ENCODE results near the gene SLC8A1. TPM values are rescaled to one million over a fixed set of nuclear protein-coding genes. Genes with fewer than 3 reads are reported as not detected.

The SLC8A1 gene
- total RNA-seq, 1 donor from 2014 or later: 2.9 TPM

DNA sequence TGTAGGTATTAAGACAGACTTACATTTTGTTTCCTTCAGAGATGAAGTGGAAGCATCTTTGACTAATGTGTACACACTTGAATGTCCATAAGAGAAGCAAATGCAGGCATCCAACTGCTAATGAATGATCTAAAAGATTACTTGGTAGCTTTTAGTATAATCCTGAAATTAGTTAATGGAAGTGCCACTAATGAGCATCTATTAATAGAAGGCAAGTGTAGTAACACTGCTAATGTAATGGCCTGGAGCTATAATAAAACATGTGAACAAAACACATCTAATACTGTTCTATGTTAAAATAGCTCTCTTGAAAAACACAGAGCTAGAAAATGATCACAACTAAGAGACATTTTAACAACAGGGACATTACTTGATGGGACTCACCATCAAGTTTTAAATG lies 225.3 kb downstream of the SLC8A1 start:
- H3K4me3 Mint-ChIP-seq: no peak overlapping the region
- no peaks in the 10 kb centered on the region for H3K36me3 Mint-ChIP-seq (ENCODE audit: low read depth)
- intact Hi-C loops (cut with micrococcal nuclease): no loop called here

DNA sequence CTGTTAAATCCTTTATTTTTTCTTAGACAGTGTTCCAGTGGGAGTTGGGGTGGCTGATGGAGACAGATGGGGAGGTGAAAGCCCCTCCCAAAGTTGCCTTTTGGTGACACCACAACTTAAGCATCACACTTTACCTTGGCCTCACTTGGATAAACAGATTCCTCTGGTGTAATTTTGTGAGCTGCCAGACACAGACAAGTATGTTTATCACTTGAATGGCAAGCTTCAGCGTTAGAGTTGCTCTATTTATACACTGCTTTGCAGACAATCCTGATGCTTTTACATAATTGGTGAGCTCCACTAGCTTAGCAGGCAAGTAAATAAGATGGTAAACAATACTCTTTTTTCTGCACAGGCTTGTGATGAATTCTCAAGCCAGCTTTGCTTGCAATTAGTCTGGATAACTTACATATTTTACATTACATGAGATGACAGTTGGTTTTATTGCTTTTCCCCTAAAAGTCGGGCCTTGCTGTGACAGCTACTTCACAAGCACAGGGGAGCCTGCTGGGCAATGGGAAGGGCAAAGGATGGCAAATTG lies 226.2 kb downstream of the SLC8A1 start:
- no peak overlapping the region for H3K27ac Mint-ChIP-seq
- no peak for DNase-seq (ENCODE audit: low spot score)
- intact Hi-C loops (cut with micrococcal nuclease): no loop called here
- H3K4me3 Mint-ChIP-seq: no peak overlapping the region
- H3K4me1 Mint-ChIP-seq (ENCODE audit: low read depth): no peaks in the 10 kb centered on the region
- no peaks in the 10 kb centered on the region for H3K27me3 Mint-ChIP-seq (ENCODE audit: insufficient read depth)
- H3K9me3 Mint-ChIP-seq: peaks cover 10% of the 10 kb centered on the region
- H3K36me3 Mint-ChIP-seq (ENCODE audit: low read depth): no peaks in the 10 kb centered on the region

More for the DNA sequence above, 225.3 kb downstream of the SLC8A1 start:
- peaks cover 10% of the 10 kb centered on the region for H3K9me3 Mint-ChIP-seq
- no peaks in the 10 kb centered on the region for H3K27me3 Mint-ChIP-seq (ENCODE audit: insufficient read depth)
- no peak for DNase-seq (ENCODE audit: low spot score)
- H3K4me1 Mint-ChIP-seq (ENCODE audit: low read depth): no peaks in the 10 kb centered on the region
- no peak overlapping the region for H3K27ac Mint-ChIP-seq

DNA sequence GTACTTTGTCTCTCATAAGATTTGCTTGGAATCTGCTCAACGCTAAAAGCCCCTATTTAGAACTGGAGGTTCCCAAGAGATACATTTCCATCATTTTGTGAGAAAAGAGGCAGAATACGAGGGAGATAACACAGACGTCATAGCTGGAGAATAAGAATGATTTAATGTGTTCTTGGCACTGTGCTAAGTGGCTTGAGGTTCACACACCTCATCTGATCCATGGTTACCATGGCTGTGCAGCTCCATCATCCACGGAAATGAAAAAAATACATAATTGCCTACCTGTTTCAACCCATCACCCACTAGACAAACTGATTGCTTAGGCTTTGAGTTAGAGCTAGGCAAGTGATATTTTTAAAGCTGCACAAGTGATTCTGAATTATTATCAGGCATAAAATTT lies 227.6 kb downstream of the SLC8A1 start:
- no peaks in the 10 kb centered on the region for H3K27me3 Mint-ChIP-seq (ENCODE audit: insufficient read depth)
- no peaks in the 10 kb centered on the region for H3K36me3 Mint-ChIP-seq (ENCODE audit: low read depth)
- H3K9me3 Mint-ChIP-seq: peaks cover 10% of the 10 kb centered on the region
- no peak for DNase-seq (ENCODE audit: low spot score)
- intact Hi-C loops (cut with micrococcal nuclease): no loop called here
- no peak overlapping the region for H3K27ac Mint-ChIP-seq
- no peak overlapping the region for H3K4me3 Mint-ChIP-seq
- H3K4me1 Mint-ChIP-seq (ENCODE audit: low read depth): no peaks in the 10 kb centered on the region

DNA sequence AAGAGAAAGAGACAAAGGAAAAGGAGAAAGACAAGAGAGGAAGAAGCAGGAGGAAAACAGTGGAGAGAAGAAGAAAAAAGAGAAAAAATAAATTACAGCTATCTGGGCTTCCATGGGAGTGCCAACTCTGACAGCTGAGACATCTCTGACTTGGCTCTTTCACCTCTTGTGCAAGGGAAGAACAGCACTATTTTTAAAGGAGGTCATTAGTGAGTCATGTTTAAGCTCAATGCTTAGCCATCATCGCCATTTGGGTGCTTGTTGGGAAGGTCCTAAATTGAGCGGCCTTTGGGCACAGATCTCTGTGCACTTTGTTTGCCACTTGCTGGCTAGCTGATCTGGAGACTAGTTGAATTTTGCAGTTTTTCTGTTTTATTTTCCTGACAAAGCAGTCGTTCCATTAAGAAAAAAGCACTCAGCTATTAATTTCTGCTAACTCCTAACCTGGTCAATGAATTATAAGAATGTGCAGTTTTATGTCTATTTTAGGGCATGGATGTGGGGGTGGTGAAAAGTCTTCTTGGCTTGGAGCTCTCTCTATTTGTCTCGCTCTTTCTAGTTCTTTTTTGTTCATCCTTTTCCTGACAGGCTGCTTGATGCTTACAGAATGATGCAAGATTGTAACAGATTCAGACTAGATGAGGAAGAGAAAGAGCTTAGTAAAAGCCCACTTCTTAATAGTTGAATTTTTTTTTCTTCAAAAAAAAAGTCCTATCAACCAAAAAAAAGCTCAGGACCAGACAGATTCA lies 231.5 kb downstream of the SLC8A1 start:
- Mint-ChIP-seq H3K27me3 (ENCODE audit: insufficient read depth) (no peaks in the 10 kb centered on the region), H3K4me3 (no peak overlapping the region), H3K27ac (no peak overlapping the region), H3K9me3 (peaks cover 22% of the 10 kb centered on the region), H3K4me1 (ENCODE audit: low read depth) (no peaks in the 10 kb centered on the region), H3K36me3 (ENCODE audit: low read depth) (no peaks in the 10 kb centered on the region)
- intact Hi-C loops (cut with micrococcal nuclease): no loop called here
- DNase-seq (ENCODE audit: low spot score): no peak

DNA sequence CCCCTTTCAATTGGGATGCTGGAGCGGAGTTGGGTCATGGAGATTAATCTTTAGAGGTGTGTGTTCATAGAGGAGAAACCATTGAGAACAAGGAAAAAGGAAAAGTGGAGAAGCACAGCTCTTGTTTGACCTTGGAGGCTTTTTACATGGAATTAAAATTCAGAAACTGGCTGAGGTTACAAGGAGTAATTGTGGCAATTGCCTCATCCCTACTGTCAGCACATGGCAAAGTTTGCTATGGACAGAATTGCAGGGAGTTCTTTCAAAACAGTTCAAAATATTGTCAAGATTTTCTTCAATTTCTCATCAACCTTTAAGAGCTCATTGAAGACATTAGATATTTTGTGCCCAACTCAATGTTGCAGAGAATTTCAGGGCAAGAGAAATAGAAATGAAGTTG lies 232.7 kb downstream of the SLC8A1 start:
- Mint-ChIP-seq H3K36me3 (ENCODE audit: low read depth) (no peaks in the 10 kb centered on the region), H3K9me3 (peaks cover 22% of the 10 kb centered on the region), H3K27ac (no peak overlapping the region), H3K27me3 (ENCODE audit: insufficient read depth) (no peaks in the 10 kb centered on the region), H3K4me1 (ENCODE audit: low read depth) (no peaks in the 10 kb centered on the region), H3K4me3 (no peak overlapping the region)
- DNase-seq (ENCODE audit: low spot score): no peak
- intact Hi-C loops (cut with micrococcal nuclease): no loop called here

GRCh38 chr2:40218679-40219078 lies 233.2 kb downstream of the SLC8A1 start:
- peaks cover 22% of the 10 kb centered on the region for H3K9me3 Mint-ChIP-seq
- no peak overlapping the region for H3K4me3 Mint-ChIP-seq
- H3K27ac Mint-ChIP-seq: no peak overlapping the region
- no peaks in the 10 kb centered on the region for H3K4me1 Mint-ChIP-seq (ENCODE audit: low read depth)
- intact Hi-C loops (cut with micrococcal nuclease): no loop called here
- DNase-seq (ENCODE audit: low spot score): no peak
- H3K27me3 Mint-ChIP-seq (ENCODE audit: insufficient read depth): no peaks in the 10 kb centered on the region
- no peaks in the 10 kb centered on the region for H3K36me3 Mint-ChIP-seq (ENCODE audit: low read depth)

GRCh38 chr2:40213619-40214018 lies 238.3 kb downstream of the SLC8A1 start:
- Mint-ChIP-seq H3K9me3 (peaks cover 11% of the 10 kb centered on the region), H3K4me1 (ENCODE audit: low read depth) (peaks cover 4% of the 10 kb centered on the region), H3K27ac (no peak overlapping the region), H3K27me3 (ENCODE audit: insufficient read depth) (no peaks in the 10 kb centered on the region), H3K36me3 (ENCODE audit: low read depth) (no peaks in the 10 kb centered on the region), H3K4me3 (no peak overlapping the region)
- intact Hi-C loops (cut with micrococcal nuclease): loop anchor here (5.0 kb wide), 2 partner anchors 266 to 291 kb away; no protein-coding TSS in a partner anchor
- DNase-seq (ENCODE audit: low spot score): no peak

DNA sequence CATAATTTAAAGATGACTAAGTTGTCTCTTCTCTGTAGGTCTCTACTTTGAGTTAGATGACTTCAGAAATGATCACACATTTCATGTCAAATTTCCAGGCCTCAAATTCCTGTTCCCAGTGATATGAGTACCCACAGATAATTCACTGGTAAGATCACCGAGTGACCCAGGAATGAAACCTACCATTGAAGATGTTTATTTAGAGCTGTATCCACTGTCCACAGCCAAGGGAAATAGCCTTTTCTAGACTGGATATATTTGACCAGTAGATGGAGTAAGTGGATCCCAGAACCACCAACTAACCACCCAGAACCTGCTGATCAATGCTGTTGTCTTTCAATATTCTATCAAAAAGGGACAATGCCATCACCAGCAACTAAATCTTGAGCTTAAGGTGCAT lies 238.8 kb downstream of the SLC8A1 start:
- peaks cover 4% of the 10 kb centered on the region for H3K4me1 Mint-ChIP-seq (ENCODE audit: low read depth)
- no peaks in the 10 kb centered on the region for H3K27me3 Mint-ChIP-seq (ENCODE audit: insufficient read depth)
- no peak overlapping the region for H3K4me3 Mint-ChIP-seq
- intact Hi-C loops (cut with micrococcal nuclease): loop anchor here (5.0 kb wide), 2 partner anchors 266 to 291 kb away; no protein-coding TSS in a partner anchor
- no peak for DNase-seq (ENCODE audit: low spot score)
- H3K9me3 Mint-ChIP-seq: peaks cover 11% of the 10 kb centered on the region
- H3K36me3 Mint-ChIP-seq (ENCODE audit: low read depth): no peaks in the 10 kb centered on the region
- no peak overlapping the region for H3K27ac Mint-ChIP-seq

- intact Hi-C loops (cut with micrococcal nuclease): loop anchor here (5.0 kb wide), 2 partner anchors 264 to 289 kb away; no protein-coding TSS in a partner anchor
- H3K4me1 Mint-ChIP-seq (ENCODE audit: low read depth): peaks cover 4% of the 10 kb centered on the region
These were observed 240.9 kb downstream of the SLC8A1 start for GRCh38 chr2:40210968-40211353.

GRCh38 chr2:40210344-40210967 lies 241.4 kb downstream of the SLC8A1 start:
- no peak overlapping the region for H3K4me3 Mint-ChIP-seq
- H3K27me3 Mint-ChIP-seq (ENCODE audit: insufficient read depth): no peaks in the 10 kb centered on the region
- H3K36me3 Mint-ChIP-seq (ENCODE audit: low read depth): no peaks in the 10 kb centered on the region
- peak overlapping the region; percentile 15 for H3K27ac Mint-ChIP-seq
- no peak for DNase-seq (ENCODE audit: low spot score)
- peaks cover 4% of the 10 kb centered on the region for H3K4me1 Mint-ChIP-seq (ENCODE audit: low read depth)
- intact Hi-C loops (cut with micrococcal nuclease): loop anchor here (5.0 kb wide), 2 partner anchors 263 to 288 kb away; no protein-coding TSS in a partner anchor
- peaks cover 1% of the 10 kb centered on the region for H3K9me3 Mint-ChIP-seq

More at GRCh38 chr2:40210968-40211353, 240.9 kb downstream of the SLC8A1 start:
- no peak for DNase-seq (ENCODE audit: low spot score)
- no peaks in the 10 kb centered on the region for H3K27me3 Mint-ChIP-seq (ENCODE audit: insufficient read depth)
- no peaks in the 10 kb centered on the region for H3K9me3 Mint-ChIP-seq
- no peaks in the 10 kb centered on the region for H3K36me3 Mint-ChIP-seq (ENCODE audit: low read depth)
- H3K27ac Mint-ChIP-seq: peak overlapping the region; percentile 21
- no peak overlapping the region for H3K4me3 Mint-ChIP-seq

DNA sequence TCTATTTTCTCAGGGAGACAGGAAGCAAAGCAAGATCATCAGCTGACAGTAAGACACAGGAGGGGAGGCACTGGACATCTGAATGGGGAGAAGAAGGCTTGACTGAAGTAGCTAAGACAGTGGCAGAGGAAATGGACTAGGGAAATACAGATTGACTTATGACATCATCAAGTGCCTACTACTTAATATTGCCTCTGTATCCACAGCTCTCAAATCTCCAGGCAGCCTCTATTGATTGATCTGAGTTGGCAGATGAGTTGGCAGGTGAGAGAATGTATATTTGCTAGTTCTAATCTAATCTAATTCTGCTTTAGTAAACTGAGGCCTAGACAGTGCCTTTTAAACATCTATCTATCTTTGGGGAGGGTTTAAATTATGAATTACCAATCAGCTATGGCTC lies 242.1 kb downstream of the SLC8A1 start:
- Mint-ChIP-seq H3K4me1 (ENCODE audit: low read depth) (peaks cover 4% of the 10 kb centered on the region), H3K27ac (peak overlapping the region; percentile 8), H3K4me3 (no peak overlapping the region), H3K9me3 (peaks cover 4% of the 10 kb centered on the region), H3K27me3 (ENCODE audit: insufficient read depth) (no peaks in the 10 kb centered on the region), H3K36me3 (ENCODE audit: low read depth) (no peaks in the 10 kb centered on the region)
- intact Hi-C loops (cut with micrococcal nuclease): loop anchor here (5.0 kb wide), 2 partner anchors 262 to 287 kb away; no protein-coding TSS in a partner anchor
- no peak for DNase-seq (ENCODE audit: low spot score)

DNA sequence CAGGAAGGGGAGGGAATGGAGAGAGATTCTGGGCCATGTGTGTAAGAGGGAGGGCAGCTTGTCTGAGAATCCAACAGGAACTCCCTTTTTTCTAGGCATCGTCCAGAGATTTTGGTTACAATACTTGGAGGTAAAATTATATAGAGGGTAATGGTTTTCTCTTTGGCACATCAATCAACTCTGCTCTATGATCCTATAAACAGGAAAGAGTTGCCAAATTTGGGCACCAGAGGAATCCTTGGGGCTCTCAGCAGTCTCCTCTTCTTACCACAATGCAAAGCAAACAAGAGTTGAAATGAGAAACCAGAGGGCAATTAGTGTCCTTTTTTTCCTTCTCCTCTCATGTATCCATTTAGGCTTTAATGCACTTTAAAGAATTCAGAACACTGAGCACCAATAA lies 243.4 kb downstream of the SLC8A1 start:
- Mint-ChIP-seq H3K36me3 (ENCODE audit: low read depth) (no peaks in the 10 kb centered on the region), H3K27ac (no peak overlapping the region), H3K4me1 (ENCODE audit: low read depth) (peaks cover 4% of the 10 kb centered on the region), H3K27me3 (ENCODE audit: insufficient read depth) (no peaks in the 10 kb centered on the region), H3K9me3 (peaks cover 4% of the 10 kb centered on the region), H3K4me3 (no peak overlapping the region)
- intact Hi-C loops (cut with micrococcal nuclease): no loop called here
- DNase-seq (ENCODE audit: low spot score): no peak

GRCh38 chr2:40204268-40204667 lies 247.6 kb downstream of the SLC8A1 start:
- peaks cover 4% of the 10 kb centered on the region for H3K9me3 Mint-ChIP-seq
- intact Hi-C loops (cut with micrococcal nuclease): no loop called here
- DNase-seq (ENCODE audit: low spot score): no peak
- no peaks in the 10 kb centered on the region for H3K4me1 Mint-ChIP-seq (ENCODE audit: low read depth)
- no peak overlapping the region for H3K27ac Mint-ChIP-seq
- H3K4me3 Mint-ChIP-seq: no peak overlapping the region
- H3K36me3 Mint-ChIP-seq (ENCODE audit: low read depth): no peaks in the 10 kb centered on the region
- H3K27me3 Mint-ChIP-seq (ENCODE audit: insufficient read depth): no peaks in the 10 kb centered on the region

All from activated T-helper 1 cell treated with anti-CD3 and anti-CD28 coated beads, Interleukin-12 subunit alpha, Interleukin-12 subunit beta, Interleukin-2, Interleukin-4 antibody, amounts not matched to agents 30 ng/mL and 10 ng/mL and 1 ng/mL, durations not matched to agents 14 hours and 24 hours and 36 hours (primary cell).